WERI-Rb-1 (cell line): ENCODE results near the gene HSDL1.

ENCODE experiments used
- DNase-seq: peaks from one replicate; pipeline ENCODE4 v3.0.0-alpha.2; 2020
- H3K27ac ChIP-seq: fragments of 250-450 bp; sonication (Bioruptor Pico); 2 replicates; pipeline ENCODE4 v1.5.1; 2020; ENCODE audit warnings: mild to moderate bottlenecking, moderate library complexity
- H3K27me3 ChIP-seq: fragments of 250-450 bp; sonication (Bioruptor Pico); 2 replicates; pipeline ENCODE4 v1.5.1; 2021; ENCODE audit warnings: mild to moderate bottlenecking, low read depth, moderate library complexity; ENCODE audit not compliant: insufficient read depth, severe bottlenecking
- H3K36me3 ChIP-seq: fragments of 250-450 bp; sonication (Bioruptor Pico); 2 replicates; pipeline ENCODE4 v1.5.1; 2020; ENCODE audit warnings: mild to moderate bottlenecking, moderate library complexity
- H3K4me3 ChIP-seq: 2 replicates; pipeline ENCODE4 v1.5.1; 2011; ENCODE audit warnings: low read depth, mild to moderate bottlenecking, control low read depth, low read length
- H3K9me3 ChIP-seq: fragments of 250-450 bp; sonication (Bioruptor Pico); 2 replicates; pipeline ENCODE4 v1.5.1; 2021; ENCODE audit warnings: mild to moderate bottlenecking, moderate library complexity; ENCODE audit not compliant: severe bottlenecking
- CTCF ChIP-seq: IDR thresholded peaks from 2 replicates; pipeline ENCODE4 v1.5.1; 2011; ENCODE audit warnings: low read depth, mild to moderate bottlenecking, control low read depth, inconsistent platforms, low read length

HSDL1 gene

GRCh38 chr16:84153660-84154214 lies 8.8 kb upstream of the HSDL1 start:
- no peak for TF ChIP-seq CTCF
- H3K9me3 ChIP-seq: no peaks in the 10 kb centered on the region
- no peak overlapping the region for H3K4me3 ChIP-seq
- H3K27ac ChIP-seq: no peak overlapping the region
- no peak for DNase-seq
- H3K27me3 ChIP-seq: no peaks in the 10 kb centered on the region
- H3K36me3 ChIP-seq: no peaks in the 10 kb centered on the region

- H3K27ac ChIP-seq: no peak overlapping the region
- no peaks in the 10 kb centered on the region for H3K27me3 ChIP-seq
- H3K36me3 ChIP-seq: no peaks in the 10 kb centered on the region
- no peak for DNase-seq
- H3K4me3 ChIP-seq: no peak overlapping the region
- no peaks in the 10 kb centered on the region for H3K9me3 ChIP-seq
- TF ChIP-seq CTCF: no peak
Measured at GRCh38 chr16:84150926-84151325, 5.9 kb upstream of the HSDL1 start.

- 0 out of 2 replicates have a peak, but pooled peaks have one; percentile 16 for TF ChIP-seq CTCF
Measured at GRCh38 chr16:84144209-84144858, 643 bp downstream of the HSDL1 start.

GRCh38 chr16:84143784-84144199 lies 1.2 kb downstream of the HSDL1 start:
- no peak for TF ChIP-seq CTCF
- peak; percentile 12 for DNase-seq
- no peaks in the 10 kb centered on the region for H3K36me3 ChIP-seq
- H3K4me3 ChIP-seq: peak overlapping the region; percentile 52
- H3K27me3 ChIP-seq: no peaks in the 10 kb centered on the region
- no peak overlapping the region for H3K27ac ChIP-seq
- no peaks in the 10 kb centered on the region for H3K9me3 ChIP-seq

More at GRCh38 chr16:84144209-84144858, 643 bp downstream of the HSDL1 start:
- Histone ChIP-seq H3K9me3 (no peaks in the 10 kb centered on the region), H3K36me3 (no peaks in the 10 kb centered on the region), H3K4me3 (peak overlapping the region; percentile 52), H3K27me3 (no peaks in the 10 kb centered on the region), H3K27ac (peak overlapping the region; percentile 69)
- peak; percentile 14 for DNase-seq

- H3K27me3 ChIP-seq: no peaks in the 10 kb centered on the region
- H3K36me3 ChIP-seq: no peaks in the 10 kb centered on the region
- no peak overlapping the region for H3K4me3 ChIP-seq
- no peak overlapping the region for H3K27ac ChIP-seq
- TF ChIP-seq CTCF: no peak
- no peaks in the 10 kb centered on the region for H3K9me3 ChIP-seq
- DNase-seq: no peak
Measured at GRCh38 chr16:84143081-84143480, 1.9 kb downstream of the HSDL1 start.
